Spleen (tissue), 7 donors: ENCODE results near the gene SPATA2.

Experiments used
- CTCF ChIP-seq, 11 experiments: fragments of 200-600 bp in 7 of 11; fragments of 450-650 bp in 4 of 11; sonication (generic) in 4 of 11; IDR thresholded peaks in 8 of 11; conservative IDR thresholded peaks in 3 of 11; 1 replicate in 7 of 11; 2 replicates in 4 of 11; pipeline versions ENCODE4 v1.4.0 to v1.8.0; 2016 to 2021; ENCODE audit warnings: antibody characterized with exemption in 11 of 11, inconsistent platforms in 4 of 11, mild to moderate bottlenecking in 1 of 11
- POLR2A ChIP-seq, 3 donors: fragments of 450-650 bp; IDR thresholded peaks; one replicate each; pipeline ENCODE4 v1.5.1; 2017; ENCODE audit warnings: antibody characterized with exemption in 3 of 3, mild to moderate bottlenecking in 1 of 3
- POLR2AphosphoS5 ChIP-seq, 3 donors: sonication (generic); formaldehyde crosslinking; IDR thresholded peaks; one replicate each; pipeline ENCODE4 v1.5.1; 2017; ENCODE audit warnings: antibody characterized with exemption in 3 of 3
- donor health status: DM: no; HTN: no; CAD: no; lungs with moderate emphysema.
- donor health status: DM: no; HTN: no; CAD: no.
- donor health status: DM: no; HTN: no; CAD: no.

GRCh38 chr20:49938173-49939163 is 23.1 kb upstream of the SPATA2 start:
- TF ChIP-seq CTCF (IDR thresholded peaks at IDR 0.05 in 8 of 11, conservative IDR thresholded peaks at IDR 0.05 in 3 of 11) (no peak), POLR2AphosphoS5 (IDR thresholded peaks at IDR 0.05) (no peak), POLR2A (IDR thresholded peaks at IDR 0.05) (no peak)
